IPS-18a (cell line): ENCODE measurements around the gene C4orf50.
"Not testable (repeated sequence)": the region's sequence is repeated elsewhere in the genome, so short reads cannot be mapped to it uniquely, and the experiment has no call there.

Experiments
- H3K27ac ChIP-seq: one replicate; pipeline ENCODE4 v1.5.1; 2013; ENCODE audit warnings: low read length
- H3K27me3 ChIP-seq: one replicate; pipeline ENCODE4 v1.6.1; 2013; ENCODE audit warnings: mild to moderate bottlenecking, low read length; ENCODE audit not compliant: control insufficient read depth, insufficient read depth
- H3K36me3 ChIP-seq: one replicate; pipeline ENCODE4 v1.6.1; 2013; ENCODE audit warnings: low read depth, low read length; ENCODE audit not compliant: control insufficient read depth
- H3K4me1 ChIP-seq: one replicate; pipeline ENCODE4 v1.6.1; 2013; ENCODE audit warnings: low read depth, low read length; ENCODE audit not compliant: control insufficient read depth
- H3K4me3 ChIP-seq: one replicate; pipeline ENCODE4 v1.5.1; 2013; ENCODE audit warnings: low read length
- H3K9ac ChIP-seq: one replicate; pipeline ENCODE4 v1.6.1; 2013; ENCODE audit warnings: mild to moderate bottlenecking, low read length, moderate library complexity
- H3K9me3 ChIP-seq: one replicate; pipeline ENCODE4 v1.6.1; 2013; ENCODE audit warnings: low read depth, low read length; ENCODE audit not compliant: control insufficient read depth

C4orf50 gene

GRCh38 chr4:6011271-6011671 is 7.0 kb downstream of the C4orf50 start:
- no peaks in the 10 kb centered on the region for H3K9me3 ChIP-seq
- H3K4me1 ChIP-seq, result peaks cover 3% of the 10 kb centered on the region
- H3K27me3 ChIP-seq, result peaks cover 42% of the 10 kb centered on the region
- H3K9ac ChIP-seq, result no peak overlapping the region
- no peak overlapping the region for H3K4me3 ChIP-seq
- no peaks in the 10 kb centered on the region for H3K36me3 ChIP-seq
- no peak overlapping the region for H3K27ac ChIP-seq

DNA sequence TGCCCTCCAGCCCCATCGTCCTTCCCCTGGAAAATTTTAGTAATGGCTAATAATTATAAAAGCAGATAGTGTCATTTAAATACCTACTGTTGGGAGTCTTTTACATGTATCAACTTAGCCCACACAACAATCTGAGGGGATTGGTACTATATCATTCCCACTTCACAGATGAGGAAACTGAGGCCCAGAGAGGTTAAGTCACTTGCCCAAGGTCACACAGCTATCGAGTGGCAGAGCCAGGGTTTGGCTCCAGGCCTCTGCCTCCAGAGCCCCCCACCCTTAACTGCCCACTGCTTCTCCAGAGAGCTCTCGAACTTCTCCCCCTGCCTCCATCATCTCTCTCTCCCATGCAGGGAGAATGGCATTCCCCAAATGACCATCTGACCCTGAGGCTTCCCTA is 7.4 kb downstream of the C4orf50 start:
- H3K9me3 ChIP-seq, result no peaks in the 10 kb centered on the region
- no peak overlapping the region for H3K4me3 ChIP-seq

DNA sequence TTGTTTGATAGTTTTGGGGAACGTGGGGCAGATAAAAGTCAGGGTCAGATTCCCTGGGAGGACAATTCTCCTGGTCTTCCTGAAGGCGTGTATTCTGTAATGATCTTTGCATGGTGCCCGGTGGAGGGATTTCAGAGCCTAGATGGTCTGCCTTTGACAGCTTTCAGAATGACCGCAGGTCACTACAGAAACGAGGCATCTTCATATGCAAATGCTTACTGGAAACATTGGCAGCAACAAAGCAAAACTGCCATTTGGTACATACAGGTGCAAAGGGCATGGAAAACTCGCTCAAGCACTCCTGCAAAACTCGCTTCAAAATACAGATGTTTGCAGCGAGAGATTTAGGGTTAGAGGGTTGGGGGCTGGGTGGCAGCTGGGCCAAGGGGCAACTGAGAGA is 8.8 kb downstream of the C4orf50 start:
- H3K27me3 ChIP-seq, result peaks cover 46% of the 10 kb centered on the region
- no peak overlapping the region for H3K4me3 ChIP-seq
- no peak overlapping the region for H3K9ac ChIP-seq
- peaks cover 3% of the 10 kb centered on the region for H3K4me1 ChIP-seq
- no peaks in the 10 kb centered on the region for H3K9me3 ChIP-seq
- H3K36me3 ChIP-seq, result no peaks in the 10 kb centered on the region
- no peak overlapping the region for H3K27ac ChIP-seq

More for the DNA sequence above, 7.4 kb downstream of the C4orf50 start:
- Histone ChIP-seq H3K27ac (no peak overlapping the region), H3K27me3 (peaks cover 46% of the 10 kb centered on the region), H3K36me3 (no peaks in the 10 kb centered on the region), H3K4me1 (peaks cover 3% of the 10 kb centered on the region), H3K9ac (no peak overlapping the region)

DNA sequence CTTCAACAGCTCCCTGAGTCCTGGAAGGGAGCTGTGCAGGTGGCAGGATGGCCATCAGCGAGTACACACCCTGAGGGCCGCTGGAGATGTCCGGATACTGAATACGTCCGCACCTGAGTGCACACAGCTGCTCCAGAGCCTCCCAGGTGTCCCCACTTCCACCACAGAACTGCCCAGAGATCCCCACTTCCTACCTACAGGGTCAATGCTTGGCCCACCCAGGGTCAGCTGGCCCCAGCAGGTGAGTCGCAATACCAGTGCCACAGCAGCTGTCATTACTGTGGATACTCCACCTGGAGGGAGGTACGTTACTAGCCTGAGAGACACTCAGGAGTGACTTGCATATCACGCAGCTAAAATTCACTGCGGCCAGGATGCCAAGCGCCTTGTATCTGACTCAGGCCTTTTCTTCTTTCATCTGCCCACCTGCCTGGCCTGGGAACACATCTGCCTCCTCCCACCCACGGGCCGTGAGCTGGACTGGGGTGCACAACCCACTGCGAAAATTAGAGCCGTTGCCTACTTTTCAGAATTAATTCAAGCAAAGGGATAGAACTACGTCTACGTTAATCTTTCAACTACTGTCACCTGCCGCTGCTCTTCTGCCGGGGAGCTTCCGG is 9.4 kb downstream of the C4orf50 start:
- no peaks in the 10 kb centered on the region for H3K9me3 ChIP-seq
- no peak overlapping the region for H3K27ac ChIP-seq
- no peak overlapping the region for H3K9ac ChIP-seq
- no peaks in the 10 kb centered on the region for H3K36me3 ChIP-seq
- H3K4me3 ChIP-seq, result no peak overlapping the region
- peaks cover 46% of the 10 kb centered on the region for H3K27me3 ChIP-seq
- peaks cover 3% of the 10 kb centered on the region for H3K4me1 ChIP-seq

DNA sequence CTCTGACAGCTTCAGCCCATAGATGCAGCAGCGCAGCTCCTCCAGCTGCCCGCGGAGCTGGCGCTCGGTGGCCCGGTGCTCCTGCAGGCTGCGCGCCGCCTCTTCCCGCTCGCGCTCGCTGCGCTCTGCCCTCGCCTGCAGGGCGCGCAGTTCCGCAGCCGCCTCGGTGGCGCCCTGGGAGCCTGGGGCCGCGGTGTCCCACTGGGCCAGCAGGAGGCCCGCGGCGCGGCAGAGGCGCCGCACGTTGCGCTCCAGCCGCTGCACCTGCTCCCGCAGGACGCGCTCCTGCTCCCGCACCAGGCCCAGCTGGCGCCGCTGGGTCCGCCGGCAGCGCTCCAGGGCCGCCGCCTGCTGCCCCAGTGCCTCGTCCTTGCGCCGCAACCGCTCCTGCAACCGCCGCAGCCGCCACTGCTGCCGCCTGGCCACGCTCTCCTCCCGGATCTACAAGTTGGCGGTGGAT is 10.1 kb downstream of the C4orf50 start:
- Histone ChIP-seq H3K9ac (no peak overlapping the region), H3K9me3 (no peaks in the 10 kb centered on the region), H3K27me3 (peaks cover 46% of the 10 kb centered on the region), H3K4me3 (no peak overlapping the region), H3K36me3 (no peaks in the 10 kb centered on the region), H3K4me1 (peaks cover 3% of the 10 kb centered on the region), H3K27ac (no peak overlapping the region)

DNA sequence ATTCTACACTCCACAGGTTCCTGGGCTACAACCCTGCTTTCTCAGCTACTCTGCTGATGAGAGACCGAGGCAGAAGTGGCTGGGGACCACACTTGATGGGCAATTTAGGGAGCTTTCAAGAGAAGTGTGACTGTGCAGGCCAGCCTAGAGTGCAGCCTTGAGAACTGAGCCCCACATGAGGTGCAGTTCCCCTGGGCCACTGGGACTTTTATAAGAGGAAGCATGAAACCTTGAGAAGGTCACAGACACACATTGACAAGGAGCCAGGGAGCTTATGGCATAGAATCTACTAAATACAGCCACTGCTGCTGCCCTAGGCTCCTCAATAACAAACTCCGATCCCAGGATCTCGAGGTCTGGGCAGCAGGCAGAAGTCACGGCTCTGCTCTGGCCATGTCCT is 13.1 kb downstream of the C4orf50 start:
- H3K27ac ChIP-seq, result no peak overlapping the region

DNA sequence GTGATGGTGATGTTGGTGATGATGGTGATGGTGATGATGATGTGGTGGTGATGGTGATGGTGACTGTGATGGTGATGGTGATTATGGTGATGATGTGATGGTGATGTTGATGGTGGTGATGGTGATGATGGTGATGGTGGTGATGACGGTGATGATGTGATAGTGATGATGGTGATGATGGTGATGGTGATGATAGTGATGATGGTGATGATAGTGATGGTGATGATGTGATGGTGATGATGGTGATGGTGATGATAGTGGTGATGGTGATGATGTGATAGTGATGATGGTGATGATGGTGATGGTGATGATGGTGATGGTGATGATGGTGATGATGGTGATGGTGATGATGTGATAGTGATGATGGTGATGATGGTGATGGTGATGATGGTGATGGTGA is 14.7 kb downstream of the C4orf50 start:
- not testable (repeated sequence) for H3K9ac ChIP-seq, H3K36me3 ChIP-seq, H3K27ac ChIP-seq, H3K4me1 ChIP-seq, H3K9me3 ChIP-seq, H3K4me3 ChIP-seq
- H3K27me3 ChIP-seq, result peaks cover 34% of the 10 kb centered on the region

More for the DNA sequence above, 13.1 kb downstream of the C4orf50 start:
- no peaks in the 10 kb centered on the region for H3K36me3 ChIP-seq
- H3K9ac ChIP-seq, result no peak overlapping the region
- no peaks in the 10 kb centered on the region for H3K9me3 ChIP-seq
- H3K27me3 ChIP-seq, result peaks cover 43% of the 10 kb centered on the region
- no peak overlapping the region for H3K4me3 ChIP-seq
- H3K4me1 ChIP-seq, result peaks cover 3% of the 10 kb centered on the region

DNA sequence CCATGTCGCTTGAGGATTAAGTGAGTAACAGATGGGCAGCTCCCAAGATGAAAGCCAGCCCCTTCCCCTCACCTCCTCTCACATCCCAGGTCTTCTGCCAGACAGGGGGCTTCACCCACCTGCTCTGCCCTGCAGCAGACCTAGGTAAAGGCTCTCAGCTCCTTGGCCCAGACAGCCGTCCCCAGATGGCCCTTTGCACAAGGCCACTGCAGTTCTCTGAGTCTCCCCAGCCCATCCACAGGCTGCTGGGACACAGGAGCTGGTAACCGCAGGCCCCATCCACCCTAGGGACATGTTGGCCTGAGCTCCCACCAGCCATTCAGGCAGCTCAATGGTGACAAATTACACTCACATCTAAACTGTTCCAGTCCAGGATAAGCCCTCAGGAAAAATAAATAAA is 15.3 kb downstream of the C4orf50 start:
- Histone ChIP-seq H3K4me3 (no peak overlapping the region), H3K4me1 (no peaks in the 10 kb centered on the region), H3K27ac (no peak overlapping the region), H3K36me3 (no peaks in the 10 kb centered on the region), H3K9ac (no peak overlapping the region), H3K9me3 (no peaks in the 10 kb centered on the region), H3K27me3 (peaks cover 28% of the 10 kb centered on the region)

- Histone ChIP-seq H3K27me3 (peaks cover 24% of the 10 kb centered on the region), H3K9ac (no peak overlapping the region), H3K4me3 (no peak overlapping the region), H3K9me3 (no peaks in the 10 kb centered on the region), H3K4me1 (no peaks in the 10 kb centered on the region), H3K27ac (no peak overlapping the region), H3K36me3 (no peaks in the 10 kb centered on the region)
Observed at GRCh38 chr4:6002492-6002833, 15.8 kb downstream of the C4orf50 start.

DNA sequence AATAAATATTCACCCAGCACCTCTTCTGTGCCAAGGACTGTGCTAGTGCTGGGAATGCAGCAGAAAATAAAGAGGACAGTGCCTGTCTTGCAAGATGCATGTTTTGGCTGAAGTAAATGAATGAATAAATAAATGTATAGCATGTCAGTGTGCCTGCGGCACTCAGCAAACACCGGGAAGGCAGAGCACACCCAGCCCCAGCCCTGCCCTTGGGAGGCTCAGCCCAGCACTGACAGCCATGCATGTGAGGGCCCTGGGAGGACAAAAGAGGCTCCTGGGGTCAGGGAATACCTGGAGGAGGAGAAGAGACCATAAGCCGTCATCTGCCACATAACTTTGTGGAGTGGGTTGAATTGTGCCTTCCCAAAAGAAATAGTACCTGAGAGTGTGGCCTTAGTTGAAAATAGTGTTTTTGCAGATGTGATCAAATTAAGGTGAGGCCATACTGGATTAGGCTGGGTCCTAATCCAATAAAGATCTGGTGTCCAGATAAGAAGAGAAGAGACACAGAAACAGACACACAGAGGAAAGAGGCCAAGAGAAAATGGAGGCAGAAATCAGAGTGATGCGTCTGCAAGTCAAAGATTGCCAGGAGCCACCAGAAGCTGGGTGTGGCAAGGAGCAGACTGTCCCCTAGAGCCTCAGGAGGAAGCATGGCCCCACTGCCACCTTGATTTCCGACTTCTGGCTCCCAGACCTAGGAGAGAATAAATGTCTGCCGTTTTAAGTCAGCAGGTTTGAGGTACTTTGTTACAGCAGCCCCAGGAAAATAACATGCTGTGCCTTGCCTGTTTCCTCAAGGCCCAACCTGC is 16.3 kb downstream of the C4orf50 start:
- H3K9me3 ChIP-seq, result no peaks in the 10 kb centered on the region
- H3K4me1 ChIP-seq, result no peaks in the 10 kb centered on the region
- no peak overlapping the region for H3K4me3 ChIP-seq
- no peaks in the 10 kb centered on the region for H3K36me3 ChIP-seq
- no peak overlapping the region for H3K27ac ChIP-seq
- H3K9ac ChIP-seq, result no peak overlapping the region
- H3K27me3 ChIP-seq, result peaks cover 18% of the 10 kb centered on the region

DNA sequence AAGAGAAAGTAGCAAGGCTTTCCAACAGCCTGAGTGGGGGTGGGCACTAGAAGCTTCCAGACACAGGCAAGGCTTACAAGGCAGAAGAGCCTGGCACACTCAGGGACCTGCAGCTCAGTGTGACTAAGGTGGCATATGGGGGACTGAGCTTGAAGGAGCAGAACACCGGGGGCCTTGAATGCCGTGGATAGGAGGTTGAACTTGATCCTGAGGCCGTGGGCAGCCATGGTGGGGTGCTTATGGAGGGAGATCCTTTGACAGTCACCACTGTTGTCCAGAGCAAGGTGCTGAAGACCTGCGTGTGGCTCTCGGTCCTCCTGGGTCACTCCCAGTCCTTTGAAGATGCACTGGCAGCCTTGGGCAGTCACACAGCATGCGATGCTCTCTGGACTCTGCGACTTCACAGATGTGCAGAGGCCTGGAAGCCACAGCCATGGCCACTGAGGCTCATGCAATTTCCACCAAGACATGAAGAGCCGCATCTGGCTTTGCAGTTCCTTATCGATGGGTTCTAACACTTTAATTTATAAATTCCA is 18.3 kb downstream of the C4orf50 start:
- Histone ChIP-seq H3K4me3 (no peak overlapping the region), H3K9ac (no peak overlapping the region), H3K27ac (no peak overlapping the region), H3K36me3 (no peaks in the 10 kb centered on the region), H3K27me3 (peaks cover 7% of the 10 kb centered on the region), H3K4me1 (no peaks in the 10 kb centered on the region), H3K9me3 (no peaks in the 10 kb centered on the region)

GRCh38 chr4:5999356-5999755 is 18.9 kb downstream of the C4orf50 start:
- H3K36me3 ChIP-seq, result no peaks in the 10 kb centered on the region
- H3K9me3 ChIP-seq, result no peaks in the 10 kb centered on the region
- H3K4me1 ChIP-seq, result no peaks in the 10 kb centered on the region
- no peak overlapping the region for H3K4me3 ChIP-seq
- H3K27me3 ChIP-seq, result peaks cover 7% of the 10 kb centered on the region
- H3K9ac ChIP-seq, result no peak overlapping the region
- no peak overlapping the region for H3K27ac ChIP-seq
